GM18526 (cell line): ENCODE measurements around the gene TUG1.

Experiments used
- POLR2A ChIP-seq: IDR thresholded peaks from 3 replicates; pipeline ENCODE4 v1.6.1; 2011; ENCODE audit not compliant: insufficient read length; ENCODE audit errors: extremely low read depth

TUG1 gene

DNA sequence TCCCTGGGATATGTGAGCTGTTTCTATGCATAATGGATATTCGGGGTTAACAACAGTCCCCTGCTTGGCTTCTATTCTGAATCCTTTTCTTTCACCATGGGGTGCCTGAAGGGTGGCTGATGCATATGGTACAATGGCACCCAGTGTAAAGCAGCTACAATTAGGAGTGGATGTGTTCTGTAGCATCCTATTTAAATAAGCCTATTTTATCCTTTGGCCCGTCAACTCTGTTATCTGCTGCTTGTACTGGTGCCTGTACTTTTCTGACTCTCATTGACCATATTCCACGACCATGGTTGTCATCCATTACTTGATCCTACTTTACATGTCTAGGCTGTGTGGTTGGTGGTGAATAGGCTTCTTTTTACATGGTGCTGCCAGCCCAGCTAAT lies 1.3 kb downstream of the TUG1 start:
- no peak for TF ChIP-seq POLR2A

- TF ChIP-seq POLR2A, result no peak
Observed at GRCh38 chr22:30978304-30978962, 9.4 kb downstream of the TUG1 start.

- TF ChIP-seq POLR2A, result no peak
Observed at GRCh38 chr22:30979932-30980331, 10.9 kb downstream of the TUG1 start.

DNA sequence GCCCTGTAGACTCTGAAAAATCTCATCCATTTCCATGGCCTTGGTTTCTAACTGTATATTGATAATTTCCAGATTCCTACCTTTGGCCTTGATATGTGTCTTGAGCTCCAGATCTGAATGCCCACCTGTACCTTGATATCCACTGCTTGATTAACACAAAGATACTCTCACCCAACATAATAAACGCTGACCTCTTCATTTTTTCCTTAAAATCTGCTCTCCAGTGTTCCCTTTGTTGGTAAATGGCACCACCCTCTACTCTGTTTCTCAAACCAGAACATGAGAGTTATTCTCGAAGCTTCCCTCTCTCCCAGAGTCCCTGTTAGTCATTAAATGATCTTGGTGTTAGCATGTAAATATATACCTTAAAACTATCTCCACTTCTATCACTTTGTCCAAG lies 13.4 kb downstream of the TUG1 start:
- no peak for TF ChIP-seq POLR2A

DNA sequence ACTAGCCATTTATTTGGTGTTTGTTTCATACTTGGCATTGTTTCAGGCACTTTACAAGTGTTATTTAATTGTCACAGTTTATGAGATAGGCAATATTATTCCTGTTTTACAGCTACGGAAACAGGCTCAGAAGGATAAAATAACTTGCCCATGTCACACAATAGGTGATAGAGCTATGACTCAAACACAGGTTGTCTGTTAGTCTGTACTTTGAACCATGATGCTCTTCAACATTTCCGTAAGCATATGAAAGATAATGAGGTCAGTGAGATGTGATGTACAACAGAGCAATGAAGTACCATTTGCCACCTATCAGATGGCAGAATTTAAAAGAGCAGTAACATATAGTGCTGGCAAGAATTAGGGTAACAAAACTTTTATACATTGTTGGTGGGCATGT lies 15.3 kb downstream of the TUG1 start:
- no peak for TF ChIP-seq POLR2A

DNA sequence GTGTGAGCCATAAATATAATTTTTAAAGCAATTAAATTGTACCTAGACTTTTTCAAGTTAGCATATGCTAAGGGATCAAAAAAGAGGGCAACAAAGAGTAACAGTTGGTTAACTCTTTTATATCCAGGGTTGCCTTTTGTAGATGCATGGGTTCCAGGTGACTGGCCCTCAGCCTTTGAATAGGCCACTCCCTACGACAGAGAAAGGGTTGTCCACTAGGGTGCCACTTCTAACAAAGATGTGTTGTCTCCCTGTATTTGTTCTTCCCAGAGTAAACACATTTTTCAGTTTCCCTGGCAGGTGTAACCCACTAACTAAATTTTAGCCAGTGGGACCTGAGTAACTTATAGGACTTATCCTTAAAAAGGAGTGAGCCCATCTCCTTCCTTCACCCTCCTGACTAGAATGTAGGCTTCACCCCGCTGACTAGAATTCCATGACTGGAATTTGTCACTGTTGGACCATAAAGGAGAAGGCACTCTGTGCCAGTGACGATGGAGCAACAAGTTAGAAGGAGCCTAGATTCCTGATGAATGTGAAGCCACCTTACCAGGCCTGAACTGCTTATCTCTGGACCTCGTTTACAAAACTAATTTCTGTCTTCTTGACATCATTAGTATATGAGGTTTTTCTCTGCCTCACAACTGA lies 16.6 kb downstream of the TUG1 start:
- no peak for TF ChIP-seq POLR2A

- no peak for TF ChIP-seq POLR2A
Observed at GRCh38 chr22:30989474-30989873, 20.4 kb downstream of the TUG1 start.

GRCh38 chr22:30990690-30991089 lies 21.6 kb downstream of the TUG1 start:
- TF ChIP-seq POLR2A, result no peak

DNA sequence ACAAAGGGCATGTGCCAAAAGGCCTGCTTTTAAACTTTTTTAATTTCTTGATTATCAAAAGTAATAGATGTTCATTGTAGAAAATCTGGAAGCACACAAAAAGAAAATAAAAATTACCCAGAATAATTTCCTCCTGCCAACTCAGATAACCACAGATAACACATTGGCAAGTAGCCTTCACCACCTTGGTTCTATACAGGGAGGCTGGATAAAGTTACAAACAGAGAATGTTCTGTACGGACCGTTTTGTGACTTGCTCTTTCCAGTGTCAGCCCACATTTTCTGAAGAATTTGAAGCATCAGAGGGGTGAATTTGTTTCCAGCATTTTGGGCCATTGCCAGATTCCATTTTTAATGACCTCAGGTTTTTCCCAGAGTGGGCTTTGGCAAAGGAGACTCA lies 23.5 kb downstream of the TUG1 start:
- no peak for TF ChIP-seq POLR2A

DNA sequence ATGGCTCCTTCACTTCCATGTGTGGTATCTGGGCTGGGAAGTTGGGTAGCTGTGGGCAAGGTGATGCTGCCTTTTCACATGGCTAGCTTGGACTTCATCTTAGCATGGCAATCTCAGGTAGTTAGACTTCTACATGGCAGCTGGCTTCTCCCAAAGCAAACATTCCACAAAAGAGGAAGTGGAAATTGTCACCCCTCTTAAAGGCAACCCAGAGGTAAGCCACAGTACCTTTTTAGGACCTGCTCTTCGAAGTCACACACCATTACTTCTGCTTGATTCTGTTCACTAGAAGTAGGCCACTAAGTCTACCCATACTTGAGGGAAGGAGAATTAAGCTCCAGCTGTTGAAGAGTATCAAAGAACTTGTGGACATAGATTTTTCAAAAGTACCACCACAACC lies 25.9 kb downstream of the TUG1 start:
- TF ChIP-seq POLR2A, result no peak

DNA sequence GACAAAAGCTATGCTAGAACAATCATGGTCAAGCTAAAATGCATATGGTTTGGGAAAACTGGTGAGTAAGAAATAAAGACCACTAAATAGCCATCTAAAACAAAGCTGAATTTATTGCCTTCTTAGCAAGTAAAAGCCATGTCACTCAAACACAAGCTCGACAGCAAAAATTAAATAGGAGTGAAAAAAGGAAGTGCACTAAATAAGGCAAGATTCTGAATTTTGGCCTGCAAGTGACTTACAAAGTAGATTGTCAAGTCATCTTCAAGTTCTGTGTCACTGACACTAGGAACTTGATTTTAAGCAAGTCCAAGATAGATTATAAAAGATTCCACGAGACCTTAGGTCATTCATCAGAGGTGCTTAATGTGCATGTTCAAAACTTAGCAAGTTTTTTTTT lies 27.4 kb downstream of the TUG1 start:
- no peak for TF ChIP-seq POLR2A

DNA sequence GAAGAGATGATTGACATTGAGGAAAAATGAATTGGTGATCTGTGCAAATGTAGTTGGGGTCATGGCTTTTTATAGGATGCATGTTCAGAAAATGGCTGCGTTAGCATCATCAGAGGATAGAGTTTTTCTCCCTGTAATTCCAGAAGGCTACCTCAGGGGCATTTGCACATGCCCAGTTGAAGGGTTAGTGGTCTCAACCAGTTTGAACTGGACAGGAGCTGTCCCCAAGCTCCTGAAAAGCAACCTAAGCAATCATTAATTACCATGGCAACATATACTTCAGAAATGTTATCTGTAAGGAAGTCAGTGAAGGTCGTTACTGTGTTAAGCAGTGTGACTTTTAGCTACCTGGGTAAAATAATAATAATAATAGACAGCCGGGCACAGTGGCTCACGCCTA lies 29.3 kb downstream of the TUG1 start:
- TF ChIP-seq POLR2A, result no peak

GRCh38 chr22:31001124-31001770 lies 32.2 kb downstream of the TUG1 start:
- TF ChIP-seq POLR2A, result no peak

GRCh38 chr22:31005535-31005934 lies 36.5 kb downstream of the TUG1 start:
- TF ChIP-seq POLR2A, result no peak

GRCh38 chr22:31019191-31019930 lies 50.3 kb downstream of the TUG1 start:
- TF ChIP-seq POLR2A, result no peak

GRCh38 chr22:31020334-31020733 lies 51.3 kb downstream of the TUG1 start:
- no peak for TF ChIP-seq POLR2A

GRCh38 chr22:31022516-31022915 lies 53.5 kb downstream of the TUG1 start:
- TF ChIP-seq POLR2A, result no peak
